ENCODE data around the gene EIF2B2. TPM values are rescaled to one million over a fixed set of nuclear protein-coding genes. Genes with fewer than 3 reads are reported as not detected.

Gene EIF2B2
- total RNA-seq, 1 experiment from 2014 or later, result 50.5 TPM

GRCh38 chr14:75047506-75047905 lies 44.8 kb downstream of the EIF2B2 start:
- no peak for ATAC-seq

More at GRCh38 chr14:75047506-75047905, 44.8 kb downstream of the EIF2B2 start:
- H3K4me3 Mint-ChIP-seq, result no peak overlapping the region
- no peak overlapping the region for H3K27ac Mint-ChIP-seq
- ChIA-PET POLR2A (no interaction called here), CTCF (interaction anchor here (1.4 kb wide), 1 partner anchor 103 kb away, joined by 5 read pairs; no protein-coding TSS in a partner anchor)
- DNase-seq (ENCODE audit: low spot score), result no peak
- H3K27me3 Mint-ChIP-seq (ENCODE audit: low read depth), result no peaks in the 10 kb centered on the region
- H3K36me3 Mint-ChIP-seq, result peaks cover 8% of the 10 kb centered on the region
- H3K4me1 Mint-ChIP-seq, result peaks cover 8% of the 10 kb centered on the region; the same call in 1 of the 2 replicates
- H3K9me3 Mint-ChIP-seq, result no peaks in the 10 kb centered on the region
- TF ChIP-seq CBFB (CRISPR knock-in tag; IDR thresholded peaks at IDR 0.05; ENCODE audit: low read depth) (no peak), NFE2L1 (CRISPR knock-in tag; IDR thresholded peaks at IDR 0.05) (no peak), CREB1 (CRISPR knock-in tag; IDR thresholded peaks at IDR 0.05) (no peak), FOXJ3 (CRISPR knock-in tag; IDR thresholded peaks at IDR 0.05; ENCODE audit: borderline replicate concordance) (no peak), ATF1 (CRISPR knock-in tag; IDR thresholded peaks at IDR 0.05) (no peak), NR2C2 (CRISPR knock-in tag; IDR thresholded peaks at IDR 0.05) (no peak), ZNF281 (CRISPR knock-in tag; IDR thresholded peaks at IDR 0.05) (no peak), ATF2 (CRISPR knock-in tag; IDR thresholded peaks at IDR 0.05; ENCODE audit: borderline replicate concordance, low read depth) (no peak), IRF2 (CRISPR knock-in tag; IDR thresholded peaks at IDR 0.05; ENCODE audit: borderline replicate concordance, low read depth) (no peak), ARID4B (CRISPR knock-in tag; IDR thresholded peaks at IDR 0.05; ENCODE audit: borderline replicate concordance) (no peak), MXD4 (CRISPR knock-in tag; IDR thresholded peaks at IDR 0.05; ENCODE audit: borderline replicate concordance) (no peak), ZNF416 (CRISPR knock-in tag; IDR thresholded peaks at IDR 0.05) (no peak), AFF4 (CRISPR knock-in tag; IDR thresholded peaks at IDR 0.05; ENCODE audit: borderline replicate concordance) (no peak), OVOL2 (CRISPR knock-in tag; IDR thresholded peaks at IDR 0.05; ENCODE audit: borderline replicate concordance) (no peak)
- TF ChIP-seq, protein P1, sequence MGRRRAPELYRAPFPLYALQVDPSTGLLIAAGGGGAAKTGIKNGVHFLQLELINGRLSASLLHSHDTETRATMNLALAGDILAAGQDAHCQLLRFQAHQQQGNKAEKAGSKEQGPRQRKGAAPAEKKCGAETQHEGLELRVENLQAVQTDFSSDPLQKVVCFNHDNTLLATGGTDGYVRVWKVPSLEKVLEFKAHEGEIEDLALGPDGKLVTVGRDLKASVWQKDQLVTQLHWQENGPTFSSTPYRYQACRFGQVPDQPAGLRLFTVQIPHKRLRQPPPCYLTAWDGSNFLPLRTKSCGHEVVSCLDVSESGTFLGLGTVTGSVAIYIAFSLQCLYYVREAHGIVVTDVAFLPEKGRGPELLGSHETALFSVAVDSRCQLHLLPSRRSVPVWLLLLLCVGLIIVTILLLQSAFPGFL (CRISPR knock-in tag; IDR thresholded peaks at IDR 0.05; ENCODE audit: borderline replicate concordance), result no peak
- TF ChIP-seq, protein P2, sequence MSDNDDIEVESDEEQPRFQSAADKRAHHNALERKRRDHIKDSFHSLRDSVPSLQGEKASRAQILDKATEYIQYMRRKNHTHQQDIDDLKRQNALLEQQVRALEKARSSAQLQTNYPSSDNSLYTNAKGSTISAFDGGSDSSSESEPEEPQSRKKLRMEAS (CRISPR knock-in tag; IDR thresholded peaks at IDR 0.05), result no peak
- TF ChIP-seq, protein P3, sequence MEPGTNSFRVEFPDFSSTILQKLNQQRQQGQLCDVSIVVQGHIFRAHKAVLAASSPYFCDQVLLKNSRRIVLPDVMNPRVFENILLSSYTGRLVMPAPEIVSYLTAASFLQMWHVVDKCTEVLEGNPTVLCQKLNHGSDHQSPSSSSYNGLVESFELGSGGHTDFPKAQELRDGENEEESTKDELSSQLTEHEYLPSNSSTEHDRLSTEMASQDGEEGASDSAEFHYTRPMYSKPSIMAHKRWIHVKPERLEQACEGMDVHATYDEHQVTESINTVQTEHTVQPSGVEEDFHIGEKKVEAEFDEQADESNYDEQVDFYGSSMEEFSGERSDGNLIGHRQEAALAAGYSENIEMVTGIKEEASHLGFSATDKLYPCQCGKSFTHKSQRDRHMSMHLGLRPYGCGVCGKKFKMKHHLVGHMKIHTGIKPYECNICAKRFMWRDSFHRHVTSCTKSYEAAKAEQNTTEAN (CRISPR knock-in tag; IDR thresholded peaks at IDR 0.05), result no peak
- TF ChIP-seq, protein P4, sequence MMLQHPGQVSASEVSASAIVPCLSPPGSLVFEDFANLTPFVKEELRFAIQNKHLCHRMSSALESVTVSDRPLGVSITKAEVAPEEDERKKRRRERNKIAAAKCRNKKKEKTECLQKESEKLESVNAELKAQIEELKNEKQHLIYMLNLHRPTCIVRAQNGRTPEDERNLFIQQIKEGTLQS (CRISPR knock-in tag; conservative IDR thresholded peaks at IDR 0.05), result no peak

All from WTC11 (cell line).